IMR-90 (cell line): ENCODE measurements around the gene NT5C. TPM values are rescaled to one million over a fixed set of nuclear protein-coding genes. Genes with fewer than 3 reads are reported as not detected.

ENCODE experiments used
- ATAC-seq: fragments of 200-7000 bp; cut with Tn5 transposase; 2 replicates; pipeline ENCODE4 v1.9.1; 2020; ENCODE audit warnings: low read depth, mild to moderate bottlenecking, moderate library complexity
- BruUV-seq: library from RNA; stranded (reverse); fragments of 400-500 nt; replicated peaks from 2 replicates; lab custom pipeline; 2021; lab: Mats Ljungman, UMichigan
- CTCF ChIA-PET: fragments of 300-600 bp; formaldehyde crosslinking; extraction: SDS; loops from one replicate; lab custom pipeline; 2021; ENCODE audit warnings: antibody characterized with exemption; lab: Yijun Ruan, JAX
- POLR2A ChIA-PET: fragments of 300-600 bp; sonication (Branson Sonifier 250); formaldehyde crosslinking; loops from one replicate; lab custom pipeline; 2022; ENCODE audit warnings: antibody characterized with exemption; ENCODE audit not compliant: unreplicated experiment; lab: Charles Lee
- DNase-seq: peaks from one replicate; pipeline ENCODE4 v3.0.0; 2013
- H2AFZ ChIP-seq: replicated peaks from 2 replicates; pipeline ENCODE3; 2013; ENCODE audit warnings: low read length, mild to moderate bottlenecking; ENCODE audit not compliant: poor library complexity
- H2AK5ac ChIP-seq: 2 replicates; pipeline ENCODE4 v1.6.1; 2013; ENCODE audit warnings: low read depth, low read length, inconsistent platforms
- H2AK9ac ChIP-seq: replicated peaks from 2 replicates; pipeline ENCODE3; 2013; ENCODE audit warnings: mild to moderate bottlenecking, low read depth, low read length, moderate library complexity; ENCODE audit not compliant: poor library complexity
- H2BK120ac ChIP-seq: 2 replicates; pipeline ENCODE4 v1.6.1; 2013; ENCODE audit warnings: low read depth, low read length, inconsistent platforms
- H2BK15ac ChIP-seq: 3 replicates; pipeline ENCODE4 v1.6.1; 2013; ENCODE audit warnings: low read depth, low read length, inconsistent platforms
- H2BK20ac ChIP-seq: 2 replicates; pipeline ENCODE4 v1.6.1; 2013; ENCODE audit warnings: low read depth, mild to moderate bottlenecking, inconsistent platforms, low read length, moderate library complexity
- H2BK5ac ChIP-seq: 2 replicates; pipeline ENCODE4 v1.6.1; 2013; ENCODE audit warnings: mild to moderate bottlenecking, low read depth, low read length, inconsistent platforms; ENCODE audit not compliant: poor library complexity, severe bottlenecking
- H3K14ac ChIP-seq: replicated peaks from 2 replicates; pipeline ENCODE4 v1.6.1; 2013; ENCODE audit warnings: low read depth, low read length, inconsistent platforms
- H3K18ac ChIP-seq: 2 replicates; pipeline ENCODE4 v1.6.1; 2013; ENCODE audit warnings: low read depth, low read length, control low read depth
- H3K23ac ChIP-seq: 2 replicates; pipeline ENCODE4 v1.6.1; 2013; ENCODE audit warnings: low read depth, low read length, inconsistent platforms
- H3K27ac ChIP-seq: 2 replicates; pipeline ENCODE4 v1.5.1; 2013; ENCODE audit warnings: mild to moderate bottlenecking, control low read depth, low read length; ENCODE audit not compliant: insufficient read depth
- H3K27me3 ChIP-seq: 2 replicates; pipeline ENCODE4 v1.6.1; 2013; ENCODE audit warnings: low read length; ENCODE audit not compliant: control insufficient read depth, insufficient read depth
- H3K36me3 ChIP-seq: 2 replicates; pipeline ENCODE4 v1.6.1; 2013; ENCODE audit warnings: low read length, mixed read lengths; ENCODE audit not compliant: control insufficient read depth, insufficient read depth
- H3K4ac ChIP-seq: 2 replicates; pipeline ENCODE4 v1.6.1; 2013; ENCODE audit warnings: low read depth, low read length, inconsistent platforms
- H3K4me1 ChIP-seq: 2 replicates; pipeline ENCODE4 v1.6.1; 2013; ENCODE audit warnings: low read length, mixed read lengths; ENCODE audit not compliant: control insufficient read depth, insufficient read depth
- H3K4me2 ChIP-seq: 2 replicates; pipeline ENCODE4 v1.6.1; 2013; ENCODE audit warnings: low read depth, mild to moderate bottlenecking, control low read depth, low read length, moderate library complexity
- H3K4me3 ChIP-seq: 2 replicates; pipeline ENCODE4 v1.5.1; 2013; ENCODE audit warnings: low read depth, mild to moderate bottlenecking, control low read depth, low read length, moderate library complexity; ENCODE audit not compliant: insufficient read depth
- H3K56ac ChIP-seq: 2 replicates; pipeline ENCODE4 v1.6.1; 2013; ENCODE audit warnings: low read length, inconsistent platforms; ENCODE audit not compliant: insufficient read depth; ENCODE audit errors: extremely low read depth
- H3K79me1 ChIP-seq, 2 experiments: 2 replicates each; pipeline ENCODE4 v1.6.1; 2013; ENCODE audit warnings: low read length in 2 of 2, inconsistent platforms in 1 of 2, low read depth in 1 of 2
- H3K9ac ChIP-seq: 2 replicates; pipeline ENCODE4 v1.6.1; 2013; ENCODE audit warnings: low read depth, low read length, control low read depth
- H3K9me1 ChIP-seq: 2 replicates; pipeline ENCODE4 v1.6.1; 2013; ENCODE audit warnings: low read length, inconsistent platforms; ENCODE audit not compliant: insufficient read depth
- H3K9me3 ChIP-seq: 2 replicates; pipeline ENCODE4 v1.6.1; 2013; ENCODE audit warnings: low read length; ENCODE audit not compliant: control insufficient read depth, insufficient read depth
- H4K20me1 ChIP-seq: 2 replicates; pipeline ENCODE4 v1.6.1; 2013; ENCODE audit warnings: low read length, inconsistent platforms; ENCODE audit not compliant: insufficient read depth
- H4K5ac ChIP-seq: 2 replicates; pipeline ENCODE4 v1.6.1; 2013; ENCODE audit warnings: mild to moderate bottlenecking, low read depth, low read length, control low read depth
- H4K8ac ChIP-seq, 2 experiments: 2 replicates each; pipeline ENCODE4 v1.6.1; 2013; ENCODE audit warnings: low read depth in 2 of 2, low read length in 2 of 2, control low read depth in 1 of 2, inconsistent platforms in 1 of 2
- H4K91ac ChIP-seq: 2 replicates; pipeline ENCODE4 v1.6.1; 2013; ENCODE audit warnings: low read depth, low read length, inconsistent platforms; ENCODE audit not compliant: insufficient read depth
- MAZ ChIP-seq: IDR thresholded peaks from 2 replicates; pipeline ENCODE4 v1.6.1; 2012; ENCODE audit warnings: low read depth, mild to moderate bottlenecking, low read length, improper control_type of control experiment, moderate library complexity, borderline replicate concordance
- RAD21 ChIP-seq: IDR thresholded peaks from 2 replicates; pipeline ENCODE4 v1.6.1; 2012; ENCODE audit warnings: low read length, improper control_type of control experiment
- RCOR1 ChIP-seq: IDR thresholded peaks from 2 replicates; pipeline ENCODE4 v1.6.1; 2012; ENCODE audit warnings: mild to moderate bottlenecking, low read length, improper control_type of control experiment; ENCODE audit not compliant: insufficient replicate concordance
- USF2 ChIP-seq: fragments of 150-350 bp; IDR thresholded peaks from 2 replicates; pipeline ENCODE4 v1.6.1; 2017; ENCODE audit warnings: mild to moderate bottlenecking, antibody characterized with exemption, low read length, low read depth
- WGBS, 2 experiments: methylation state at CpG; one replicate each; pipeline versions ENCODE4 v1.1.5 to v1.1.7; 2013; ENCODE audit warnings: missing lambda C conversion rate in 2 of 2; ENCODE audit not compliant: insufficient read length in 1 of 2; ENCODE audit errors: extremely low coverage in 2 of 2; 5-methylcytosine and 5-hydroxymethylcytosine counted together
- dilution Hi-C: fragments of 300-500 bp; cut with HindIII; formaldehyde crosslinking; loops from one replicate; pipeline ENCODE4 v1.14.3; 2018; ENCODE audit warnings: low sequenced_read_pairs; ENCODE audit not compliant: unreplicated experiment
- in situ Hi-C: fragments of 300-500 bp; cut with MboI; formaldehyde crosslinking; loops from 3 replicates; pipeline ENCODE4 v1.14.3; 2019; ENCODE audit warnings: low sequenced_read_pairs, inconsistent platforms, mixed read lengths
- intact Hi-C: fragments of 100-400 bp; cut with micrococcal nuclease; formaldehyde crosslinking; loops from 2 replicates; pipeline ENCODE4 v1.10.0; 2022
- polyA plus RNA-seq, 3 experiments: library from polyadenylated mRNA; depleted of rRNA; stranded (reverse); fragments of >200 nt; gene quantifications; 2 replicates each; pipeline ENCODE4 v1.2.3, GENCODE V29; 2012; ENCODE audit warnings: low replicate concordance in 1 of 3
- total RNA-seq: library from RNA; depleted of rRNA; stranded (reverse); fragments of >200 nt; gene quantifications from 2 replicates; pipeline ENCODE4 v1.2.3, GENCODE V29; 2012
- TF ChIP-seq, protein P1 (sequence below): conservative IDR thresholded peaks from 2 replicates; pipeline ENCODE4 v1.5.1; 2012; ENCODE audit warnings: mild to moderate bottlenecking, low read depth, low read length, improper control_type of control experiment

The NT5C gene
- total and polyA plus RNA-seq, 2 of the 4 experiments (the other 2 are of a cell fraction), result 24.0 to 44.6 TPM

DNA sequence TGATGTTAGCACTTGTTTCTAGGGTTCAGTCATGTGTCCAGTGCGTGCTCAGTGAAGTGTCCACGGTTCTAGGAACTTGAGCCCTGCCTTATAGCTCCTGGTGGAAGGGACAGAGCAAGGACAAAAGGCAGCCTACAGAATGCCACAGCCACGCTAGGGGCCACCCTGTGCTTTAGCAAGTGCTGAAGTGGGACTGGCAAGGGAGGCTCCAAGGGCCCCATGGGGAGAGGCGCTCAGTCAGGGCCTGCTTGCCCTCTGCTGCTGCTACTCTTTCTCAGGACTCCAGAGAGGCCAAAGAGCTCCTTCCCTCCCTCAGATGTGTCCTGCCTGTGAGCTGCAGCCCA lies 6.8 kb downstream of the NT5C start:
- H3K79me1 ChIP-seq, result peaks cover 7 to 43% of the 10 kb centered on the region in 2 experiments; a peak in 3 of 4 replicates
- dilution Hi-C loops (no loop called here), intact Hi-C loops (no loop called here), in situ Hi-C loops (no loop called here)
- no peak overlapping the region for H3K18ac ChIP-seq
- H3K4me1 ChIP-seq, result 0 out of 2 replicates have a peak, but pooled peaks cover 2% of the 10 kb centered on the region
- no peak overlapping the region for H3K23ac ChIP-seq
- H4K91ac ChIP-seq, result no peak overlapping the region
- H4K8ac ChIP-seq, result no peak overlapping the region
- no peak overlapping the region for H2BK15ac ChIP-seq
- H3K27ac ChIP-seq, result no peak overlapping the region
- no peak overlapping the region for H3K9ac ChIP-seq
- no peak overlapping the region for H3K4me2 ChIP-seq
- no peaks in the 10 kb centered on the region for H3K27me3 ChIP-seq
- H2BK120ac ChIP-seq, result no peak overlapping the region
- ChIA-PET CTCF (interaction anchor here (1.3 to 3.6 kb wide), 2 partner anchors 11 to 55 kb away, joined by 4 to 13 read pairs; no protein-coding TSS in a partner anchor), POLR2A (no interaction called here)
- H3K14ac ChIP-seq, result no peak overlapping the region
- TF ChIP-seq, protein P1, sequence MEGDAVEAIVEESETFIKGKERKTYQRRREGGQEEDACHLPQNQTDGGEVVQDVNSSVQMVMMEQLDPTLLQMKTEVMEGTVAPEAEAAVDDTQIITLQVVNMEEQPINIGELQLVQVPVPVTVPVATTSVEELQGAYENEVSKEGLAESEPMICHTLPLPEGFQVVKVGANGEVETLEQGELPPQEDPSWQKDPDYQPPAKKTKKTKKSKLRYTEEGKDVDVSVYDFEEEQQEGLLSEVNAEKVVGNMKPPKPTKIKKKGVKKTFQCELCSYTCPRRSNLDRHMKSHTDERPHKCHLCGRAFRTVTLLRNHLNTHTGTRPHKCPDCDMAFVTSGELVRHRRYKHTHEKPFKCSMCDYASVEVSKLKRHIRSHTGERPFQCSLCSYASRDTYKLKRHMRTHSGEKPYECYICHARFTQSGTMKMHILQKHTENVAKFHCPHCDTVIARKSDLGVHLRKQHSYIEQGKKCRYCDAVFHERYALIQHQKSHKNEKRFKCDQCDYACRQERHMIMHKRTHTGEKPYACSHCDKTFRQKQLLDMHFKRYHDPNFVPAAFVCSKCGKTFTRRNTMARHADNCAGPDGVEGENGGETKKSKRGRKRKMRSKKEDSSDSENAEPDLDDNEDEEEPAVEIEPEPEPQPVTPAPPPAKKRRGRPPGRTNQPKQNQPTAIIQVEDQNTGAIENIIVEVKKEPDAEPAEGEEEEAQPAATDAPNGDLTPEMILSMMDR, result no peak
- no peak for TF ChIP-seq USF2
- TF ChIP-seq RAD21, result no peak
- no peak for TF ChIP-seq RCOR1
- no peak for TF ChIP-seq MAZ
- peaks cover 22% of the 10 kb centered on the region for H3K9me1 ChIP-seq
- no peak for ATAC-seq
- H2AFZ ChIP-seq, result no peak overlapping the region
- H2AK5ac ChIP-seq, result no peak overlapping the region
- H4K5ac ChIP-seq, result no peak overlapping the region
- no peaks in the 10 kb centered on the region for H3K9me3 ChIP-seq
- H4K20me1 ChIP-seq, result peaks cover 5% of the 10 kb centered on the region
- peak overlapping the region; percentile 71 for H2AK9ac ChIP-seq
- H2BK20ac ChIP-seq, result no peak overlapping the region
- H3K36me3 ChIP-seq, result peaks cover 17% of the 10 kb centered on the region
- no peak overlapping the region for H3K56ac ChIP-seq
- no peak overlapping the region for H3K4me3 ChIP-seq
- H3K4ac ChIP-seq, result no peak overlapping the region
- no TSS peak for BruUV-seq
- no peak for DNase-seq
- H2BK5ac ChIP-seq, result no peak overlapping the region
- 100% methylated on average over 1 of the region's 4 CpGs; no CpG with 5 or more reads in 1 of the 2 experiments for WGBS, 2 experiments
